BJ (cell line): ENCODE results near the gene P2RY6. TPM values are rescaled to one million over a fixed set of nuclear protein-coding genes. Genes with fewer than 3 reads are reported as not detected.
A peak's percentile ranks its signal among the peaks of the same experiment; 100 is the strongest.

ENCODE experiments used
- CTCF ChIA-PET: fragments of 350-600 bp; formaldehyde crosslinking; extraction: SDS; loops from one replicate; lab custom pipeline; 2021; ENCODE audit warnings: antibody characterized with exemption, inconsistent platforms; lab: Yijun Ruan, JAX
- POLR2A ChIA-PET: fragments of 300-600 bp; sonication (Branson Sonifier 250); formaldehyde crosslinking; extraction: SDS; loops from one replicate; lab custom pipeline; 2021; ENCODE audit warnings: antibody characterized with exemption; lab: Charles Lee
- DNase-seq: peaks from one replicate; pipeline ENCODE4 v3.0.0-alpha.2; 2011; ENCODE audit warnings: low read depth
- H3K27me3 ChIP-seq: 2 replicates; pipeline ENCODE4 v1.6.0; 2011; ENCODE audit warnings: low read length; ENCODE audit not compliant: control insufficient read depth, insufficient read depth
- H3K36me3 ChIP-seq: 2 replicates; pipeline ENCODE4 v1.5.1; 2011; ENCODE audit warnings: low read length; ENCODE audit not compliant: control insufficient read depth, insufficient read depth
- H3K4me3 ChIP-seq: 2 replicates; pipeline ENCODE4 v1.5.1; 2011; ENCODE audit warnings: low read depth, mild to moderate bottlenecking, control low read depth, low read length
- CTCF ChIP-seq: IDR thresholded peaks from 2 replicates; pipeline ENCODE4 v1.5.1; 2011; ENCODE audit warnings: low read depth, mild to moderate bottlenecking, control low read depth, inconsistent platforms, low read length, moderate library complexity; ENCODE audit not compliant: insufficient read depth
- polyA plus RNA-seq: library from polyadenylated mRNA; depleted of rRNA; stranded (reverse); fragments of >200 nt; gene quantifications from 2 replicates; pipeline ENCODE4 v1.2.3, GENCODE V29; 2011

Gene P2RY6
- polyA plus RNA-seq, 1 experiment: 1.5 TPM

GRCh38 chr11:73322382-73323306, 50.5 kb downstream of the P2RY6 start:
- ChIA-PET POLR2A (interaction anchor here (0.8 to 1.6 kb wide), 3 partner anchors 10 to 15 kb away, joined by 4 to 11 read pairs (median 6); partner anchors contain the start of gene ARHGEF17), CTCF (interaction anchor here (0.9 to 8.3 kb wide), 6 partner anchors 9 to 156 kb away, joined by 3 to 79 read pairs (median 8); partner anchors contain the start of gene ARHGEF17)
- H3K27me3 ChIP-seq: no peaks in the 10 kb centered on the region
- no peak for DNase-seq
- H3K36me3 ChIP-seq: peaks cover 9% of the 10 kb centered on the region; the same call in 1 of the 2 replicates
- H3K4me3 ChIP-seq: no peak overlapping the region
- TF ChIP-seq CTCF: no peak

DNA sequence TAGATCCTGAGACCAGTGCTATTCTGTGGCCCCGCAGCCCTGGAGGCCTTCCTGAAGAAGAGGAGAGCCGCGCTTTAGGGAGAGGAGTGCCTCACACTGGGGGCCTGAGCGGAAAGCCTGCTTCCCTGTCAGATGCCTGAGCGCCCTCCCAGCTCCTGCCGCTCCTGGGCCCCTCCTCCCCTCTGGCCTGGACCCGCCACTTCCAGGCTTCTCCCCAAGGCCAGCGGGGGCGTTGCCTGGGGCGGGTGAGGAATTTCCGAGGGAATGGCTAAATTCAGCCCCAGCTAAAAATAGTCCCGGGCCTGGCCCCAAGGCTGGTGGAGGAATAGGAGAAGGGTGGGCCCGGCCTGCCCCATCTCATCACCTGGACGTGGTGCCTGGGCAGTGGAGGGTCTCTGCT, 51.3 kb downstream of the P2RY6 start:
- H3K36me3 ChIP-seq: peaks cover 12% of the 10 kb centered on the region
- TF ChIP-seq CTCF: 0 out of 2 replicates have a peak, but pooled peaks have one; percentile 6
- ChIA-PET POLR2A (interaction anchor here (0.6 to 1.6 kb wide), 5 partner anchors 9 to 26 kb away, joined by 3 to 11 read pairs (median 5); partner anchors contain the start of gene ARHGEF17), CTCF (interaction anchor here (0.9 to 8.3 kb wide), 5 partner anchors 10 to 155 kb away, joined by 3 to 79 read pairs (median 13); partner anchors contain the start of gene ARHGEF17)
- DNase-seq: no peak
- no peaks in the 10 kb centered on the region for H3K27me3 ChIP-seq
- no peak overlapping the region for H3K4me3 ChIP-seq

DNA sequence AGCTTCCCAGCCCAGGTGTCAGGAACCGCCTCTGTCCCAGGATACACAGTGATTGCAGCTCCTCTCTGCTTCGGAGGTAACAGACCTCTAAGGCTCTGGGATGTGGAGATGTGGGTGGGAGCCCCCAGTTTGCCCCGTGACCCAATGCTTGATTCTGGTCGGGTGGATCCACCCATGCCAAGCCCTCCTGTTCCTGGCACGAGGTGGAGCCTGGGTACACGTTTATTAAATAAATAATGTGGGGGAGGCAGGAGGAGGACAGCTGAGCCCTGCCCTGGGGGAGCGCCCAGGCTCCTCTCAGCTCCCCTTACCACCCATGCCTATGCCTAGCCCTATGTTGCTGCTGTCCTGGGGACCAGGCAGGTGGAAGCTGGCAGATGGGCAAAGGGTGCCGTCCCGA, 52.0 kb downstream of the P2RY6 start:
- ChIA-PET CTCF (interaction anchor here (0.7 to 8.3 kb wide), 7 partner anchors 10 to 155 kb away, joined by 3 to 79 read pairs (median 4); partner anchors contain the start of gene ARHGEF17), POLR2A (interaction anchor here (0.6 to 1.6 kb wide), 4 partner anchors 10 to 27 kb away, joined by 3 to 11 read pairs (median 6); partner anchors contain the start of gene ARHGEF17)
- TF ChIP-seq CTCF: no peak
- Histone ChIP-seq H3K4me3 (no peak overlapping the region), H3K36me3 (peaks cover 10% of the 10 kb centered on the region), H3K27me3 (no peaks in the 10 kb centered on the region)
- no peak for DNase-seq

- H3K4me3 ChIP-seq: no peak overlapping the region
- CTCF ChIA-PET: interaction anchor here (0.7 to 8.3 kb wide), 5 partner anchors 11 to 69 kb away, joined by 3 to 79 read pairs (median 13); partner anchors contain the start of gene ARHGEF17
- TF ChIP-seq CTCF: no peak
- POLR2A ChIA-PET: no interaction called here
- DNase-seq: no peak
- H3K36me3 ChIP-seq: peaks cover 10% of the 10 kb centered on the region
- H3K27me3 ChIP-seq: no peaks in the 10 kb centered on the region
Measured at GRCh38 chr11:73324665-73325035, 52.5 kb downstream of the P2RY6 start.
